Ammon's horn (tissue), 1 donor: Measurements from ENCODE around the gene PTTG2.
"Not testable (repeated sequence)": the region's sequence is repeated elsewhere in the genome, so short reads cannot be mapped to it uniquely, and the experiment has no call there.

ENCODE experiments used
- DNase-seq: peaks from one replicate; pipeline ENCODE4 v3.0.0-alpha.2; 2016; ENCODE audit warnings: low spot score

The PTTG2 gene

GRCh38 chr4:37960098-37960497, at the start of gene PTTG2:
PTTG2 (plus strand) TSS chr4:37960398; CDS start chr4:37960435, 37 bp downstream.
- no peak for DNase-seq

- DNase-seq = no peak
Measured at GRCh38 chr4:37914539-37914938, 45.7 kb upstream of the PTTG2 start.

- DNase-seq = no peak
Measured at GRCh38 chr4:37917388-37917787, 42.8 kb upstream of the PTTG2 start.

DNA sequence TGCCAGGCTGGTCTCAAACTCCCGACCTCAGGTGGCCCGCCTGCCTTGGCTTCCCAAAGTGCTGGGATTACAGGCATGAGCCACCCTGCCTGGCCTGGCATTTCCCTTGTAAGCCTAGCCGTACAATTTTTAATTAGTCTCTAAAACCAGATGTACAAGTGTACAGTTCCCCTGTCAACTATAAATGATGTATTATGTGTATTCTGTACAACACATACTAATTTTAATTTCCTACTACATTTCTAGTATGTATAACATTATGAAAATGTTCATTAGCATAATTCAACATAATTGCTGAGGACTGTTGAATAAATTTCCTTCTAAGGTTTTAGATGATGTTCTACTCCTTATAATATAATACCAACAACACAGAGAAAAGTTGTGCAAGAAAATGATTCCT, 41.5 kb upstream of the PTTG2 start:
- no peak for DNase-seq

GRCh38 chr4:37922328-37922727, 37.9 kb upstream of the PTTG2 start:
- DNase-seq = no peak

- not testable (repeated sequence) for DNase-seq
Measured at GRCh38 chr4:37923089-37923488, 37.1 kb upstream of the PTTG2 start.

GRCh38 chr4:37924946-37925345, 35.3 kb upstream of the PTTG2 start:
- no peak for DNase-seq

- no peak for DNase-seq
Measured at GRCh38 chr4:37927434-37927833, 32.8 kb upstream of the PTTG2 start.

- DNase-seq = peak; percentile 36
Measured at GRCh38 chr4:37928426-37929416, 31.5 kb upstream of the PTTG2 start.

- DNase-seq = no peak
Measured at GRCh38 chr4:37934096-37934495, 26.1 kb upstream of the PTTG2 start.

- DNase-seq = no peak
Measured at GRCh38 chr4:37934609-37935008, 25.6 kb upstream of the PTTG2 start.

GRCh38 chr4:37935026-37935425, 25.2 kb upstream of the PTTG2 start:
- DNase-seq = no peak

DNA sequence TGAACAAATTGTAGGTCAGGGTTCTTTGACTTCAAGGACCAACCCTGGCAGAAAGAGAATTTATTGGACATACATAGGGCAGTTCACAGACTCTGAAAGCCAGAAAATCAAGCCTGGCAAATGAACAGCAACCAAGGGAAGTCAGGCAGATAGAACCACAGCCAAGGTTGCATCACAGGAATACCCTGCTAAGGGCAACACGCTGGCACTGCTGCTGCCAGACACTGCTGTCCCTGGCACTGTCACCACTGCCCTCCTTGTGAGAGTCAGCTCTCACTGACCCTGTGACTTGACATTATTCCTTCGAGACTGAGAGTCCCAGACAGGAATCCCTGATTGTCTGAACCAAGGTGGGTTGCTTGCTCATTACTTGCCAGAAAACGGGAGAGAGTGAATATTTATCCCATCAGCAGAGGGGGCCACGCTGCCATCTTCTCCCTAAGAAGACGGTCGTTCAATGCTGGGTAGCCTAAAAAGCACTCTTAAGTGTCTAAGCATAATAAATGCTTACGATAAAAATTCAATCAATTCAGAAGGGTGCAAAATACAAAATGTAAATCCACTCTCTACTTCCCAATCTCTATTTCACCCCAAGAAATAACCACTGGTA, 23.2 kb upstream of the PTTG2 start:
- peak; percentile 22 for DNase-seq

- no peak for DNase-seq
Measured at GRCh38 chr4:37938208-37938607, 22.0 kb upstream of the PTTG2 start.

- peak; percentile 70 for DNase-seq
Measured at GRCh38 chr4:37946503-37947179, 13.6 kb upstream of the PTTG2 start.

DNA sequence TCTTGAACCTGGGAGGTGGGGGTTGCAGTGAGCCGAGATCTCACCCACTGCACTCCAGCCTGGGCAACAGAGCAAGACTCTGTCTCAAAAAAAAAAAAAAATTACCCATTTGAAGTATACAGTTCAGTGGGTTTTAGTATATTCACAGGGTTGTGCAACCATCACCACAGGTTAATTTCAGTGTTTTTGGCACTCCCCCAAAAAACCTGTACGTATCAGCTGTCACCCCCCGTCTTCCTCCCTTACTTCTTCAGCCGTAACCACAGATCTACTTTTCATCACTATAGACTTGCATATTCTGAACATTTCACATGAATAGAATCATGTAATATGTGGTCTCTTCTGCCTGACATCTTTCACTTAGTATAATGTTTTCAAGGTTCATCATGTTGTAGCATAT, 11.7 kb upstream of the PTTG2 start:
- DNase-seq = no peak

DNA sequence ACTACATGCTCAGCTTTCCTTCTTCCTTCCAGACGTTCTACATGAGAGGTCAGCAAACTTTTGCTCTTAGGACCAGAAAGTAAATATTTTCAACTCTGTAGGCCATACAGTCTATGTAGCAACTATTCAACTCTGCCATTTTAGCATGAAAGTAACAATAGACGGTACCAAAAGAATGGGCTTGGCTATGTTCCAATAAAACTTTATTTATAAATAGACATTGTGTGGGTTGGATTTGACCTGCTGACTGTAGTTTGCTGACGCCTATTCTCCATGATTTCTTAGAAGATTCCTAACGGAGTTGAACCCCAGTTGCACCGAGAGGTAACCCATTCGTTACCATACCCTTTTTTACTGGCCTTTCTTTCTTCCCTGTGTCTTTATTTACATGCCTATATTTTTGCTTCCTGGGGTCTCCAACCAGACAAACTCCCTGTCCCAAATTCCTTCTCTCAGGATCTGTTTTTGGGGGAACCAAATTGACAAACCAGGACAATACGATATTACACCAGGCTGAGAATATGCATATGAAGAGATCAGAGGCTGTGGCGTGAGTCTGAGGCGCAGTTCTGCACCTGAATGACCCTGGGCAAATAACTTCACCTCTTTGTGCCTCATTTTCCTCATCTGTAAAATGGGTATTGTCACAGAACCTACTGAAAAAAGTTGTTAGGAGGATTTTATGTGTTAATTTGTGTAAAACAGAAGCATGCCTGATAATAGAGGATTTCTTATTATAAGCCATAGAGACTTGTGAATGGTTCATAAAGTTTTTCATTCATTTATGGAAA, 10.4 kb upstream of the PTTG2 start:
- no peak for DNase-seq

DNA sequence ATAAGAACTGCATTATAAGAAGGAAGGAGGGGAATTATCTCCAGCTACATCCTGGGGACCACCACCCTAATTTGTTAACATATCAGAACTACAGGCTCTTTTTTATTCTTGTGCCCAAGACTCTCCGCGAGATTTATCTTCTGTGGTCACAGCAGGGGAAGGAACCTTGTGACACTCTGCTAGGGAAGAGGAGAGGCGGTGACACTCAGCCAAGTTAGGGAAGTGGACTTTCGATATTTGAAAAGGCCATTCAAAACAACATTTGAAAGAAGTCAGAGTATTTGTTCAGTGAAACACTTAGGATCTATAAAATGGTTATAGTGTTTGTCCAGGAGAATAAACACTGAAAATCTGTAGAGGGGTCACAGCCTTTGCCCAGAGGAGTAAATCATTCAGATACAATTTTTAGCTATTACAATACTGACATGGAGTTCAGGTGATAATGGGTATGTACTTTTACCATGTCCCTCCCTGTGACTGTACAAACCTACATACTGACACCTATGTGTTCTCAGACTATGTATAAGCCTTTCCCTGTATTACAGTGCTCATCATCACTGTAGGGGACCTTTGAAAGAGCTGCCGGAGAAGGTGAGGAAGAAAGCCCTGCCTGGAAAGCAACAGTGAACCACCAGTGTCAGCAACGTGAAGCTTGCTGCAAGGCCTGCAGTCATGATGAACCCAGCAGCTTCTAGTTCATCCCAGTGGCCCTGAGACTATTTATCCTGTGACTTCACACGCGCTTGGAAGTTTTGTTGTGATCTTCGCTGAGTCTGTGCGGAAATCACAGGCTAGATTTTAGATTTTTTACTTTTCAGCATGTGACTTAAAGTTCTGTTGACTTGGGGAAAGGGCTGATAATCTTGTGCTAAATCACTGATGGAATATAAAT, 8.5 kb upstream of the PTTG2 start:
- DNase-seq = peak; percentile 61

DNA sequence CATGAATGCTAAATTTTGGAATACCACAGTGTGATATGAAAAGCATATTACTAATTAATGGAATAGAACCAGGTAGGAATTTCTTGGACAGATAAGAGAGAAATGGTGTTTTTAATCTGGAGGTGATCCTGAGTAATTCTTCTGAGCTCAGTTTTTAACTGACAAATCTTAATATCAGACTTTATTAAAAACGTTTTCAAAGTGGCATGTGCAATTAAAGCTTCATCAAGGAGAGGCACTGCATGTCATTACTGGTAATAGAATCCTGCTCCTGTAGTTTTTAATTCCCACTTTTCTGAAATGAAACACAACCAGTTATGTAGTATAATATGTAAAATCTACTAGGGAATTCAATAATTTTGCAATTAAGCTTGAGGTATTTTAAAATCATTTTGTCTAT, 7.0 kb upstream of the PTTG2 start:
- DNase-seq = no peak

- DNase-seq = no peak
Measured at GRCh38 chr4:37953620-37954293, 6.4 kb upstream of the PTTG2 start.
